GM21576 (cell line): Measurements from ENCODE around the gene VN1R2.
"Not testable (repeated sequence)": the region's sequence is repeated elsewhere in the genome, so short reads cannot be mapped to it uniquely, and the experiment has no call there.

ENCODE experiments used
- ATAC-seq: cut with Tn5 transposase; IDR thresholded peaks from one replicate; pipeline ENCODE4 v1.9.1; 2021; ENCODE audit warnings: mild to moderate bottlenecking, moderate library complexity; ENCODE audit not compliant: unreplicated experiment

Gene VN1R2

GRCh38 chr19:53257715-53258342 lies at the start of gene VN1R2:
Gene VN1R2, plus strand, starts transcription at chr19:53258292. Its CDS starts 84 bp downstream, at chr19:53258376.
- not testable (repeated sequence) for ATAC-seq

DNA sequence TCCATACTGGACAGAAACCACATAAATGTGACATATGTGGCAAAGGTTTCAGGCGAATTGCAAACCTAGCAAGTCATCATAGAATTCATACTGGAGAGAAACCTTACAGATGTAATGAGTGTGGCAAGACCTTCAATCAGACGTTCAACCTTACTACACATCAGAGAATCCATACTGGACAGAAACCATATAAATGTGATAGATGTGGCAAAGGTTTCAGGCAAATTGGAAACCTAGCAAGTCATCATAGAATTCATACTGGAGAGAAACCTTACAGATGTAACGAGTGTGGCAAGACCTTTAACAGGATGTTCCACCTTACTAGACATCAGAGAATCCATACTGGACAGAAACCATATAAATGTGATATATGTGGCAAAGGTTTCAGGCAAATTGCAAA lies 46.5 kb upstream of the VN1R2 start:
- not testable (repeated sequence) for ATAC-seq

DNA sequence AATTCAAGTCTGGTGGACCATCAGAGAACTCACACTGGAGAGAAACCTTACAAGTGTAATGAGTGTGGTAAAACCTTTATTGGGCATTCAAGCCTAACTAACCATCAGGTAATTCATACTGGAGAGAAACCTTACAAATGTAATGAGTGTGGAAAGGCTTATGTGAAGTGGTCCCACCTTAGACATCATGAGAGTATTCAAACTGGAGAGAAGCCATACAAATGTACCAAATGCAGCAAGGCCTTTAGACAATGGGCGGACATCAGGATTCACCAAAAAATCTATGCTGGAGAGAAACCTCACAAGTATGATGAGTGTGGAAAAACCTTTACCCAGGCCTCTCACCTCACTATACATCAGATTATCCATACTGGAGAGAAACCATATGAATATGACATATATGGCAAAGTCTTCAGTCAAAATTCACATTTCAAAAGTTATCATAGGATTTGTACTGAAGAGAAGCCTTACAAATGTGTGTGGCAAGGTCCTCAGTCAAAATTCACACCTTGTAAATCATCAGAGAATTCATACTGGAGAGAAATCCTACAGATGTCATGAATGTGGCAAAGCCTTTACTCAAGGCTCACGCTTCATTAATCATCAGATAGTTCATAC lies 45.3 kb upstream of the VN1R2 start:
- ATAC-seq: no peak

DNA sequence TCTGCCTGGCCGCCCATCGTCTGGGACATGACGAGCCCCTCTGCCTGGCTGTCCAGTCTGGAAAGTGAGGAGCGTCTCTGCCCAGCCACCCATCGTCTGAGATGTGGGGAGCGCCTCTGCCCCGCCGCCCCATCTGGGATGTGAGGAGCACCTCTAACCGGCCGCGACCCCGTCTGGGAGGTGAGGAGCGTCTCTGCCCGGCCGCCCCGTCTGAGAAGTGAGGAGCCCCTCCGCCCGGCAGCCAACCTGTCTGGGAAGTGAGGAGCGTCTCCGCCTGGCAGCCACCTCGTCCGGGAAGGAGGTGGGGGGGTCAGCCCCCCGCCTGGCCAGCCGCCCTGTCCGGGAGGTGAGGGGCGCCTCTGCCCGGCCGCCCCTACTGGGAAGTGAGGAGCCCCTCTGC lies 35.4 kb upstream of the VN1R2 start:
- not testable (repeated sequence) for ATAC-seq

GRCh38 chr19:53224606-53225005 lies 33.5 kb upstream of the VN1R2 start:
- ATAC-seq: no peak

- ATAC-seq: no peak
These were observed 20.8 kb upstream of the VN1R2 start for GRCh38 chr19:53237114-53237777.

DNA sequence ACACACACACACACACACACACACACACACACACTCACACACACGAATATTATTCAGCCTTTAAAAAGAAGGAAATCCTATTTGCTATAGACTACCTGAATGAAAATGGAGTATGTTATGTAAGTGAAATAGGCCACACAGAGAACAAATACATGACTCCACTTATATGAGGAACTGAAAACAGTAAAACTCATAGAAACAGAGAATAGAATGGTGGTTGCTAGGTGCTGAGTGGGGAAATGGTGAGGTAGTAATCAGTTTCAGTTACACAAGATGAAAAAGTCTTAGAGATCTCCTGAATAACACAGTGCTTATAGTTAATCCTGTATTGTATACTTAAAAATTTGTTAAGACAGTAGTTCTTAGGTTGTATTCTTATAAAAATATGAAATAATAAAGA lies 11.6 kb upstream of the VN1R2 start:
- ATAC-seq: no peak

- no peak for ATAC-seq
These were observed 3.4 kb upstream of the VN1R2 start, which contains the start of gene ZNF677 for GRCh38 chr19:53254411-53255341. Gene ZNF677, minus strand, starts transcription at chr19:53254873. Its CDS starts 3,323 bp downstream, at chr19:53251550.

- not testable (repeated sequence) for ATAC-seq
These were observed 9.5 kb downstream of the VN1R2 start, which contains the start of gene VN1R4 for GRCh38 chr19:53267623-53268022. Gene VN1R4, minus strand, starts transcription at chr19:53267723. Its CDS starts 58 bp downstream, at chr19:53267665.

DNA sequence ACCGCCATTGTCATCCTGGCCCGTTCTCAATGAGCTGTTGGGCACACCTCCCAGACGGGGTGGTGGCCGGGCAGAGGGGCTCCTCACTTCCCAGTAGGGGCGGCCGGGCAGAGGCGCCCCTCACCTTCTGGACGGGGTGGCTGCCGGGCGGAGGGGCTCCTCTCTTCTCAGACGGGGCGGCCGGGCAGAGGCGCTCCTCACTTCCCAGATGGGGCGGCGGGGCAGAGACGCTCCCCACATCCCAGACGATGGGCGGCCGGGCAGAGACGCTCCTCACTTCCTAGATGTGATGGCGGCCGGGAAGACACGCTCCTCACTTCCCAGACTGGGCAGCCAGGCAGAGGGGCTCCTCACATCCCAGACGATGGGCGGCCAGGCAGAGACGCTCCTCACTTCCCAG lies 11.8 kb downstream of the VN1R2 start:
- not testable (repeated sequence) for ATAC-seq

DNA sequence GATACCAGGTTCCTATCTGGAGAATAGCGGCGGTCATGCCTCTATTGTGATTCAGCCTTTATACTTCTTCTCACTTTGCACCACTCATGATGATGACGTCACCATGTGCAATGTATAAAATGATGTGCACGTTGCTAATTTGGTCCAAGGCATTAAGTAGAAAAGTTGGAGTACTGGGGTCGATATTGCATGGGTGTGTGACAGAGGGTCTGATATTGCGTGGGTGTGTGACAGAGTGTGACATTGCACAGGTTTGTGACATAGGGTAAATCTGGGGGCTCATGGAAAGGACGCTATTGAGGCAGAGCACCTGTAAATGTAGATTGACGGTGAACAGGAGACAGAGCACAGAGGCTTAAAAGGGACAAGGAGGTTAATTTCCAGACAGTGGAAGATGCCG lies 14.0 kb downstream of the VN1R2 start:
- no peak for ATAC-seq

GRCh38 chr19:53275480-53275879 lies 17.4 kb downstream of the VN1R2 start:
- ATAC-seq: no peak

DNA sequence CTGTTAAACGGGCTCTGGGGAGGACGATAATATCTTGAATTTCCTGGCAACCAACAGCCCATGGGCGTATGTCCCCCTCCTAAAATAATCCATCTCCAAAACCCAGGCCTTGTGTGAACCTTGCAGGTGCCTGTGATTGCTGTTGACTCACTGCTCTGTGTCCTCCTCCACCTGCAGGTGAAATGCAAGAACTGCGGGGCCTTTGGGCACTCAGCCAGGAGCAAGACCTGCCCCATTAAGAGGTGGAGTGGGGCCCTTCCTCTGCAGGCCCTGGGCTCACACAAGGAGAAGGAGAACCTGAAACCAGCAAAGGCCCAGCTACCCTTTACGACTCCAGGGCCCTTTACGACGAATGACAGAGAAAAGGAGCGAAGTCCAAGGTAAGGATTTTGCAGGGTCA lies 23.9 kb downstream of the VN1R2 start:
- ATAC-seq: not testable (repeated sequence)

- ATAC-seq: no peak
These were observed 27.0 kb downstream of the VN1R2 start for GRCh38 chr19:53285087-53285486.

- ATAC-seq: no peak
These were observed 32.9 kb downstream of the VN1R2 start for GRCh38 chr19:53290758-53291549.

GRCh38 chr19:53294786-53295441 lies 36.8 kb downstream of the VN1R2 start:
- no peak for ATAC-seq

DNA sequence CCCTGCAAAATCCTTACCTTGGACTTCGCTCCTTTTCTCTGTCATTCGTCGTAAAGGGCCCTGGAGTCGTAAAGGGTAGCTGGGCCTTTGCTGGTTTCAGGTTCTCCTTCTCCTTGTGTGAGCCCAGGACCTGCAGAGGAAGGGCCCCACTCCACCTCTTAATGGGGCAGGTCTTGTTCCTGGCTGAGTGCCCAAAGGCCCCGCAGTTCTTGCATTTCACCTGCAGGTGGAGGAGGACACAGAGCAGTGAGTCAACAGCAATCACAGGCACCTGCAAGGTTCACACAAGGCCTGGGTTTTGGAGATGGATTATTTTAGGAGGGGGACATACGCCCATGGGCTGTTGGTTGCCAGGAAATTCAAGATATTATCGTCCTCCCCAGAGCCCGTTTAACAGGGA lies 43.2 kb downstream of the VN1R2 start:
- not testable (repeated sequence) for ATAC-seq

- ATAC-seq: no peak
These were observed 50.3 kb downstream of the VN1R2 start for GRCh38 chr19:53308339-53308811.
